MM.1S (cell line): ENCODE data around the gene FUS.

Experiments
- DNase-seq: peaks from one replicate; pipeline ENCODE4 v3.0.0-alpha.2; 2015
- H2AFZ ChIP-seq: fragments of 300-600 bp; sonication (generic); 2 replicates; pipeline ENCODE4 v1.6.0; 2016; ENCODE audit warnings: antibody characterized with exemption, low read length
- H3F3A ChIP-seq: fragments of 300-600 bp; sonication (generic); 2 replicates; pipeline ENCODE4 v1.6.1; 2016; ENCODE audit warnings: mild to moderate bottlenecking, antibody characterized with exemption, low read length, moderate library complexity, mixed read lengths; ENCODE audit not compliant: insufficient read depth
- H3K27ac ChIP-seq: fragments of 300-600 bp; sonication (generic); 2 replicates; pipeline ENCODE4 v1.5.1; 2016; ENCODE audit warnings: mild to moderate bottlenecking, low read length
- H3K27me3 ChIP-seq: fragments of 300-600 bp; sonication (generic); replicated peaks from 2 replicates; pipeline ENCODE4 v1.6.0; 2016; ENCODE audit warnings: low read length; ENCODE audit not compliant: insufficient read depth
- H3K36me3 ChIP-seq: fragments of 300-600 bp; sonication (generic); replicated peaks from 2 replicates; pipeline ENCODE4 v1.6.1; 2016; ENCODE audit warnings: mild to moderate bottlenecking, low read length, mixed read lengths; ENCODE audit not compliant: insufficient read depth
- H3K4me1 ChIP-seq: fragments of 300-600 bp; sonication (generic); 2 replicates; pipeline ENCODE4 v1.6.1; 2016; ENCODE audit warnings: low read length, mixed read lengths
- H3K4me2 ChIP-seq: fragments of 300-600 bp; sonication (generic); 2 replicates; pipeline ENCODE4 v1.6.0; 2016; ENCODE audit warnings: low read depth, low read length
- H3K4me3 ChIP-seq: fragments of 300-600 bp; sonication (generic); 2 replicates; pipeline ENCODE4 v1.5.1; 2016; ENCODE audit warnings: low read length, mixed read lengths
- H3K79me2 ChIP-seq: fragments of 300-600 bp; sonication (generic); 2 replicates; pipeline ENCODE4 v1.6.1; 2016; ENCODE audit warnings: mixed run types, low read length, mixed read lengths
- H3K9ac ChIP-seq: fragments of 300-600 bp; sonication (generic); 2 replicates; pipeline ENCODE4 v1.6.1; 2016; ENCODE audit warnings: low read length, mixed read lengths
- H3K9me2 ChIP-seq: fragments of 300-600 bp; sonication (generic); replicated peaks from 2 replicates; pipeline ENCODE4 v1.6.1; 2016; ENCODE audit warnings: mild to moderate bottlenecking, low read length, mixed read lengths; ENCODE audit not compliant: insufficient read depth
- H3K9me3 ChIP-seq: fragments of 300-600 bp; sonication (generic); replicated peaks from 2 replicates; pipeline ENCODE4 v1.6.1; 2016; ENCODE audit warnings: mild to moderate bottlenecking, low read length, mixed read lengths; ENCODE audit not compliant: insufficient read depth
- H4K20me1 ChIP-seq: fragments of 300-600 bp; sonication (generic); 2 replicates; pipeline ENCODE4 v1.6.1; 2016; ENCODE audit warnings: mild to moderate bottlenecking, low read length, moderate library complexity, mixed read lengths; ENCODE audit not compliant: insufficient read depth
- CTCF ChIP-seq: fragments of 300-600 bp; sonication (generic); IDR thresholded peaks from 2 replicates; pipeline ENCODE4 v1.5.1; 2016; ENCODE audit warnings: antibody characterized with exemption, low read length, mixed read lengths
- EZH2 ChIP-seq: fragments of 300-600 bp; sonication (generic); optimal IDR thresholded peaks from 2 replicates; pipeline ENCODE3; 2017; ENCODE audit warnings: low read depth, mild to moderate bottlenecking, antibody characterized with exemption, low read length, mixed read lengths
- EZH2phosphoT487 ChIP-seq: fragments of 300-600 bp; sonication (generic); IDR thresholded peaks from 2 replicates; pipeline ENCODE4 v1.6.1; 2018; ENCODE audit warnings: antibody characterized with exemption, low read length

Gene FUS

GRCh38 chr16:31179747-31180459 is at the start of gene FUS:
TSS of gene FUS (plus strand) at chr16:31180139. CDS start at chr16:31180215, 76 bp downstream.
- H3K4me3 ChIP-seq: peak within 1 kb of the TSS; percentile 89
- no peak for TF ChIP-seq EZH2phosphoT487
- H3F3A ChIP-seq: peaks cover 16% of the 10 kb centered on the region
- H3K9ac ChIP-seq: peak within 1 kb of the TSS; percentile 96
- H3K27ac ChIP-seq: peak within 1 kb of the TSS; percentile 68
- peaks cover 15% of the 10 kb centered on the region for H3K36me3 ChIP-seq
- H3K9me3 ChIP-seq: no peaks in the 10 kb centered on the region
- H4K20me1 ChIP-seq: peaks cover 34% of the 10 kb centered on the region
- H3K9me2 ChIP-seq: no peaks in the 10 kb centered on the region
- DNase-seq: peak; percentile 94
- H2AFZ ChIP-seq: peak within 1 kb of the TSS; percentile 52
- H3K27me3 ChIP-seq: peaks cover 20% of the 10 kb centered on the region
- peak within 1 kb of the TSS; percentile 96 for H3K4me2 ChIP-seq
- peaks cover 47% of the 10 kb centered on the region for H3K79me2 ChIP-seq
- peaks cover 21% of the 10 kb centered on the region for H3K4me1 ChIP-seq

GRCh38 chr16:31130336-31130891 is 49.5 kb upstream of the FUS start:
- Histone ChIP-seq H3K79me2 (no peaks in the 10 kb centered on the region), H3K4me1 (no peaks in the 10 kb centered on the region), H3K9me2 (no peaks in the 10 kb centered on the region), H3K9ac (no peak overlapping the region), H3K27ac (no peak overlapping the region), H3K27me3 (no peaks in the 10 kb centered on the region), H3F3A (no peaks in the 10 kb centered on the region), H4K20me1 (no peaks in the 10 kb centered on the region), H3K9me3 (no peaks in the 10 kb centered on the region), H2AFZ (no peak overlapping the region), H3K36me3 (no peaks in the 10 kb centered on the region), H3K4me2 (no peak overlapping the region), H3K4me3 (no peak overlapping the region)
- no peak for DNase-seq
- TF ChIP-seq EZH2phosphoT487: no peak
- TF ChIP-seq EZH2: no peak
- no peak for TF ChIP-seq CTCF

GRCh38 chr16:31130899-31131298 is 49.0 kb upstream of the FUS start:
- Histone ChIP-seq H3K36me3 (no peaks in the 10 kb centered on the region), H3K27ac (no peak overlapping the region), H3K4me1 (no peaks in the 10 kb centered on the region), H3K9me3 (no peaks in the 10 kb centered on the region), H3K4me3 (no peak overlapping the region), H3F3A (no peaks in the 10 kb centered on the region), H4K20me1 (no peaks in the 10 kb centered on the region), H3K79me2 (no peaks in the 10 kb centered on the region), H3K9me2 (no peaks in the 10 kb centered on the region), H3K9ac (no peak overlapping the region), H3K4me2 (no peak overlapping the region), H2AFZ (no peak overlapping the region), H3K27me3 (no peaks in the 10 kb centered on the region)
- DNase-seq: no peak
- no peak for TF ChIP-seq CTCF
- no peak for TF ChIP-seq EZH2
- no peak for TF ChIP-seq EZH2phosphoT487

DNA sequence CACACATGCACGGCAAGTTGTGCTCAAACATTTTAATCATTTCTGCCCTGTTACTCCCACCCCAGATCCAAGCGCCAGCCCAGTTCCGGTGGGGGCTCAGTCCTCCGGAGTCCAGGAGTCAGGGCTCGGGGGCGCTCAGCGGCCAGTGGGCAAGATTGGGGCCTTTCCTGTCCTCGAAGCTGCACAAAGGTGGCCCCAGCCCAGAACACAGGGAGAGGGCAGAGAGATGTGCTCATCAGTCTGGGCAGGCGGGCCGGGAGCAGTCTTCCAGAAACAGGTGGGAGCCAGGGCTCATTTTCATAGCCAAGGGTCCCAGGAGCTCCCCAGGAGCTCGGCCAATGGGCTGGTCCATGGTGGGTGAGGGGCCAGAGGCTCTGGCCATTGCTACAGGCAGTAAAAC is 48.5 kb upstream of the FUS start:
- Histone ChIP-seq H3K9me2 (no peaks in the 10 kb centered on the region), H3K27me3 (no peaks in the 10 kb centered on the region), H3K4me3 (no peak overlapping the region), H3K36me3 (no peaks in the 10 kb centered on the region), H3K4me1 (no peaks in the 10 kb centered on the region), H3K9ac (no peak overlapping the region), H3K9me3 (no peaks in the 10 kb centered on the region), H3K4me2 (no peak overlapping the region), H4K20me1 (no peaks in the 10 kb centered on the region), H3K27ac (no peak overlapping the region), H2AFZ (no peak overlapping the region), H3F3A (no peaks in the 10 kb centered on the region), H3K79me2 (no peaks in the 10 kb centered on the region)
- DNase-seq: no peak
- TF ChIP-seq EZH2: no peak
- TF ChIP-seq CTCF: no peak
- TF ChIP-seq EZH2phosphoT487: no peak
